H9 (cell line): ENCODE results near the gene CLEC20A. TPM values are rescaled to one million over a fixed set of nuclear protein-coding genes. Genes with fewer than 3 reads are reported as not detected.

ENCODE experiments used
- DNase-seq: peaks from one replicate; pipeline ENCODE4 v3.0.0-alpha.2; 2017
- H2AFZ ChIP-seq: one replicate; pipeline ENCODE4 v1.6.1; 2013; ENCODE audit warnings: mild to moderate bottlenecking, low read length, control low read depth, moderate library complexity
- H2AK5ac ChIP-seq: 2 replicates; pipeline ENCODE4 v1.6.1; 2013; ENCODE audit warnings: low read length, control low read depth, mixed read lengths; ENCODE audit not compliant: insufficient read length
- H2BK120ac ChIP-seq: one replicate; pipeline ENCODE4 v1.6.1; 2013; ENCODE audit warnings: low read depth, mild to moderate bottlenecking, low read length, control low read depth, inconsistent platforms; ENCODE audit not compliant: poor library complexity, severe bottlenecking
- H2BK12ac ChIP-seq: 2 replicates; pipeline ENCODE4 v1.6.1; 2013; ENCODE audit warnings: low read length, control low read depth, mixed read lengths, low read depth; ENCODE audit not compliant: insufficient read length
- H2BK15ac ChIP-seq: 2 replicates; pipeline ENCODE4 v1.6.1; 2013; ENCODE audit warnings: low read depth, low read length, control low read depth
- H2BK20ac ChIP-seq: one replicate; pipeline ENCODE4 v1.6.1; 2013; ENCODE audit warnings: low read depth, mild to moderate bottlenecking, low read length, control low read depth, inconsistent platforms; ENCODE audit not compliant: poor library complexity, severe bottlenecking
- H2BK5ac ChIP-seq: 2 replicates; pipeline ENCODE4 v1.6.1; 2013; ENCODE audit warnings: low read length, control low read depth, mixed read lengths; ENCODE audit not compliant: insufficient read length
- H3K14ac ChIP-seq: 2 replicates; pipeline ENCODE4 v1.6.1; 2013; ENCODE audit warnings: low read length, control low read depth; ENCODE audit not compliant: insufficient read depth
- H3K18ac ChIP-seq: 2 replicates; pipeline ENCODE4 v1.6.1; 2013; ENCODE audit warnings: low read depth, mild to moderate bottlenecking, mixed read lengths, low read length, control low read depth; ENCODE audit not compliant: insufficient read length
- H3K23ac ChIP-seq: 2 replicates; pipeline ENCODE4 v1.6.1; 2013; ENCODE audit warnings: low read length, control low read depth, mixed read lengths, low read depth; ENCODE audit not compliant: insufficient read length
- H3K23me2 ChIP-seq: 2 replicates; pipeline ENCODE4 v1.6.1; 2013; ENCODE audit warnings: low read depth, mild to moderate bottlenecking, mixed read lengths, low read length, control low read depth; ENCODE audit not compliant: insufficient read length, poor library complexity, severe bottlenecking
- H3K27ac ChIP-seq: 2 replicates; pipeline ENCODE4 v1.5.1; 2013; ENCODE audit warnings: low read length, control low read depth, mixed read lengths, low read depth; ENCODE audit not compliant: insufficient read length
- H3K27me3 ChIP-seq: 2 replicates; pipeline ENCODE4 v1.6.1; 2013; ENCODE audit warnings: low read length, control low read depth, inconsistent platforms; ENCODE audit not compliant: insufficient read depth
- H3K4ac ChIP-seq: 2 replicates; pipeline ENCODE4 v1.6.1; 2013; ENCODE audit warnings: low read depth, mild to moderate bottlenecking, control low read depth, inconsistent platforms, low read length, moderate library complexity
- H3K4me1 ChIP-seq: 2 replicates; pipeline ENCODE4 v1.6.1; 2013; ENCODE audit warnings: low read length, control low read depth, inconsistent platforms; ENCODE audit not compliant: insufficient read depth
- H3K4me2 ChIP-seq: 2 replicates; pipeline ENCODE4 v1.6.1; 2013; ENCODE audit warnings: low read length, control low read depth, mixed read lengths; ENCODE audit not compliant: insufficient read length, insufficient read depth
- H3K56ac ChIP-seq: 2 replicates; pipeline ENCODE4 v1.6.1; 2013; ENCODE audit warnings: low read depth, mild to moderate bottlenecking, mixed read lengths, low read length, control low read depth; ENCODE audit not compliant: insufficient read length
- H3K79me1 ChIP-seq: 2 replicates; pipeline ENCODE4 v1.6.1; 2013; ENCODE audit warnings: low read depth, mild to moderate bottlenecking, moderate library complexity, low read length, control low read depth, inconsistent platforms; ENCODE audit not compliant: insufficient read depth, poor library complexity, severe bottlenecking
- H3K79me2 ChIP-seq: 2 replicates; pipeline ENCODE4 v1.6.1; 2013; ENCODE audit warnings: low read length, control low read depth, inconsistent platforms; ENCODE audit not compliant: insufficient read depth
- H3K9ac ChIP-seq: 2 replicates; pipeline ENCODE4 v1.6.1; 2013; ENCODE audit warnings: low read length, control low read depth, mixed read lengths; ENCODE audit not compliant: insufficient read length; ENCODE audit errors: extremely low read depth
- H3K9me3 ChIP-seq: one replicate; pipeline ENCODE4 v1.6.1; 2013; ENCODE audit warnings: low read depth, low read length, inconsistent platforms; ENCODE audit not compliant: control insufficient read depth
- H3T11ph ChIP-seq: one replicate; pipeline ENCODE4 v1.6.1; 2013; ENCODE audit warnings: mild to moderate bottlenecking, low read length, control low read depth, inconsistent platforms
- H4K20me1 ChIP-seq: one replicate; pipeline ENCODE4 v1.6.1; 2013; ENCODE audit not compliant: control insufficient read depth, insufficient read length, insufficient read depth
- H4K5ac ChIP-seq: 2 replicates; pipeline ENCODE4 v1.6.1; 2013; ENCODE audit warnings: low read depth, mild to moderate bottlenecking, mixed read lengths, low read length, control low read depth; ENCODE audit not compliant: insufficient read length
- H4K8ac ChIP-seq: replicated peaks from 2 replicates; pipeline ENCODE4 v1.6.1; 2013; ENCODE audit warnings: low read length, control low read depth, mixed read lengths, low read depth; ENCODE audit not compliant: insufficient read length
- H4K91ac ChIP-seq: 2 replicates; pipeline ENCODE4 v1.6.1; 2013; ENCODE audit warnings: low read depth, mild to moderate bottlenecking, moderate library complexity, mixed read lengths, low read length, control low read depth; ENCODE audit not compliant: insufficient read length
- H3K27ac Mint-ChIP-seq, 3 experiments: 2 replicates in 2 of 3; 3 replicates in 1 of 3; pipeline ENCODE4 v1.8.0; 2020 to 2021; ENCODE audit warnings: mixed read lengths in 3 of 3, mild to moderate bottlenecking in 1 of 3, moderate library complexity in 1 of 3
- H3K27me3 Mint-ChIP-seq: 2 replicates; pipeline ENCODE4 v1.8.0; 2021; ENCODE audit warnings: low read depth, mild to moderate bottlenecking, moderate library complexity, mixed read lengths
- H3K36me3 Mint-ChIP-seq, 3 experiments: 2 replicates in 2 of 3; 3 replicates in 1 of 3; pipeline ENCODE4 v1.8.0; 2020 to 2021; ENCODE audit warnings: low read depth in 3 of 3, mixed read lengths in 3 of 3; ENCODE audit not compliant: insufficient read depth in 1 of 3
- H3K4me1 Mint-ChIP-seq, 2 experiments: 2 replicates each; pipeline ENCODE4 v1.8.0; 2020; ENCODE audit warnings: mixed read lengths in 2 of 2
- H3K4me3 Mint-ChIP-seq, 2 experiments: 2 replicates in 1 of 2; 3 replicates in 1 of 2; pipeline ENCODE4 v1.8.0; 2020 to 2021; ENCODE audit warnings: mild to moderate bottlenecking in 2 of 2, mixed read lengths in 2 of 2, moderate library complexity in 1 of 2
- H3K9me3 Mint-ChIP-seq, 2 experiments: 2 replicates in 1 of 2; 3 replicates in 1 of 2; pipeline ENCODE4 v1.8.0; 2020; ENCODE audit warnings: mild to moderate bottlenecking in 2 of 2, mixed read lengths in 2 of 2, moderate library complexity in 1 of 2
- WGBS: extraction: QIAGEN DNeasy Blood & Tissue Kit; methylation state at CpG from one replicate; pipeline ENCODE4 v1.1.7; 2013; ENCODE audit warnings: missing lambda C conversion rate, low lambda C conversion rate, mixed read lengths; ENCODE audit not compliant: insufficient read length; ENCODE audit errors: extremely low coverage; 5-methylcytosine and 5-hydroxymethylcytosine counted together
- total RNA-seq: library from RNA; stranded (reverse); gene quantifications from 2 replicates; pipeline ENCODE4 v1.2.1, GENCODE V29; 2021
- TF ChIP-seq, protein P1 (sequence below): fragments of 200-600 bp; sonication (generic); conservative IDR thresholded peaks from 3 replicates; pipeline ENCODE4 v1.8.0; 2021; ENCODE audit warnings: antibody characterized with exemption, mild to moderate bottlenecking

The CLEC20A gene
- total RNA-seq, 1 experiment from 2014 or later = not detected

GRCh38 chr1:178501705-178502329 is 5.1 kb upstream of the CLEC20A start:
- H3K4me1 ChIP-seq = no peaks in the 10 kb centered on the region
- H2BK12ac ChIP-seq = no peak overlapping the region
- no peak overlapping the region for H4K91ac ChIP-seq
- no peaks in the 10 kb centered on the region for H3K36me3 Mint-ChIP-seq
- H3K27ac Mint-ChIP-seq = no peak overlapping the region
- DNase-seq = peak; percentile 87
- no peak overlapping the region for H3K9ac ChIP-seq
- H3K27me3 ChIP-seq = no peaks in the 10 kb centered on the region
- no peak overlapping the region for H3K56ac ChIP-seq
- H3K4ac ChIP-seq = no peak overlapping the region
- no peak overlapping the region for H3K4me2 ChIP-seq
- no peaks in the 10 kb centered on the region; the same call in 1 of the 2 replicates for H3K27me3 Mint-ChIP-seq
- H3K27ac ChIP-seq = no peak overlapping the region
- H3K9me3 Mint-ChIP-seq = no peaks in the 10 kb centered on the region
- no peaks in the 10 kb centered on the region for H3K23me2 ChIP-seq
- H2BK15ac ChIP-seq = no peak overlapping the region
- H3K4me3 Mint-ChIP-seq = no peak overlapping the region
- H3T11ph ChIP-seq = no peak overlapping the region
- H2BK5ac ChIP-seq = no peak overlapping the region
- H3K9me3 ChIP-seq = no peaks in the 10 kb centered on the region
- no peak overlapping the region for H2AFZ ChIP-seq
- H3K14ac ChIP-seq = no peak overlapping the region
- no peaks in the 10 kb centered on the region for H3K79me1 ChIP-seq
- no peak overlapping the region for H2AK5ac ChIP-seq
- no peak overlapping the region for H4K8ac ChIP-seq
- WGBS = no CpG with 5 or more reads among the region's 5 CpGs
- no peak overlapping the region for H4K5ac ChIP-seq
- H4K20me1 ChIP-seq = no peaks in the 10 kb centered on the region
- no peak overlapping the region for H3K18ac ChIP-seq
- TF ChIP-seq, protein P1, sequence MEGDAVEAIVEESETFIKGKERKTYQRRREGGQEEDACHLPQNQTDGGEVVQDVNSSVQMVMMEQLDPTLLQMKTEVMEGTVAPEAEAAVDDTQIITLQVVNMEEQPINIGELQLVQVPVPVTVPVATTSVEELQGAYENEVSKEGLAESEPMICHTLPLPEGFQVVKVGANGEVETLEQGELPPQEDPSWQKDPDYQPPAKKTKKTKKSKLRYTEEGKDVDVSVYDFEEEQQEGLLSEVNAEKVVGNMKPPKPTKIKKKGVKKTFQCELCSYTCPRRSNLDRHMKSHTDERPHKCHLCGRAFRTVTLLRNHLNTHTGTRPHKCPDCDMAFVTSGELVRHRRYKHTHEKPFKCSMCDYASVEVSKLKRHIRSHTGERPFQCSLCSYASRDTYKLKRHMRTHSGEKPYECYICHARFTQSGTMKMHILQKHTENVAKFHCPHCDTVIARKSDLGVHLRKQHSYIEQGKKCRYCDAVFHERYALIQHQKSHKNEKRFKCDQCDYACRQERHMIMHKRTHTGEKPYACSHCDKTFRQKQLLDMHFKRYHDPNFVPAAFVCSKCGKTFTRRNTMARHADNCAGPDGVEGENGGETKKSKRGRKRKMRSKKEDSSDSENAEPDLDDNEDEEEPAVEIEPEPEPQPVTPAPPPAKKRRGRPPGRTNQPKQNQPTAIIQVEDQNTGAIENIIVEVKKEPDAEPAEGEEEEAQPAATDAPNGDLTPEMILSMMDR = peak; percentile 93
- H2BK120ac ChIP-seq = no peak overlapping the region
- H3K4me1 Mint-ChIP-seq = peaks cover 6 to 13% of the 10 kb centered on the region in 2 experiments
- no peak overlapping the region for H3K23ac ChIP-seq
- no peak overlapping the region for H2BK20ac ChIP-seq
- no peaks in the 10 kb centered on the region for H3K79me2 ChIP-seq
